C1 segment of cervical spinal cord (tissue), 14 donors: ENCODE data around the gene VPS50.
"Not testable (repeated sequence)": the region's sequence is repeated elsewhere in the genome, so short reads cannot be mapped to it uniquely, and the experiment has no call there.

ENCODE experiments used
- DNase-seq, 14 donors: peaks; one replicate each; lab custom pipeline; 2025; lab: John Stamatoyannopoulos, UW

Gene VPS50

GRCh38 chr7:93327006-93327633 is 95.0 kb downstream of the VPS50 start:
- DNase-seq = no peak

- DNase-seq = no peak
Observed at GRCh38 chr7:93331706-93332105, 99.5 kb downstream of the VPS50 start.

- DNase-seq = no peak
Observed at GRCh38 chr7:93332172-93332571, 100.0 kb downstream of the VPS50 start.

- no peak for DNase-seq
Observed at GRCh38 chr7:93337052-93337451, 104.9 kb downstream of the VPS50 start.

GRCh38 chr7:93342178-93342577 is 110.0 kb downstream of the VPS50 start:
- DNase-seq = not testable (repeated sequence)

GRCh38 chr7:93350338-93350737 is 118.2 kb downstream of the VPS50 start:
- DNase-seq = no peak

GRCh38 chr7:93352881-93353280 is 120.7 kb downstream of the VPS50 start:
- no peak for DNase-seq

- DNase-seq = no peak
Observed at GRCh38 chr7:93354815-93355214, 122.6 kb downstream of the VPS50 start.

GRCh38 chr7:93359520-93360198 is 127.5 kb downstream of the VPS50 start:
- DNase-seq = no peak

GRCh38 chr7:93361853-93362252 is 129.7 kb downstream of the VPS50 start:
- no peak for DNase-seq

GRCh38 chr7:93364806-93365205 is 132.6 kb downstream of the VPS50 start:
- DNase-seq = no peak

- no peak for DNase-seq
Observed at GRCh38 chr7:93365341-93365740, 133.2 kb downstream of the VPS50 start.

- no peak for DNase-seq
Observed at GRCh38 chr7:93366816-93367215, 134.7 kb downstream of the VPS50 start.

GRCh38 chr7:93367254-93367653 is 135.1 kb downstream of the VPS50 start:
- DNase-seq = no peak

- DNase-seq = not testable (repeated sequence)
Observed at GRCh38 chr7:93370937-93371336, 138.8 kb downstream of the VPS50 start.

- DNase-seq = no peak
Observed at GRCh38 chr7:93373537-93373936, 141.4 kb downstream of the VPS50 start.

GRCh38 chr7:93374345-93374940 is 142.3 kb downstream of the VPS50 start:
- no peak for DNase-seq

GRCh38 chr7:93375603-93376002 is 143.4 kb downstream of the VPS50 start:
- DNase-seq = no peak

GRCh38 chr7:93378131-93378760 is 146.1 kb downstream of the VPS50 start:
- DNase-seq = no peak

- DNase-seq = no peak
Observed at GRCh38 chr7:93382362-93382761, 150.2 kb downstream of the VPS50 start.

- DNase-seq = no peak
Observed at GRCh38 chr7:93390660-93391059, 158.5 kb downstream of the VPS50 start.

- DNase-seq = no peak
Observed at GRCh38 chr7:93392984-93393383, 160.8 kb downstream of the VPS50 start.

GRCh38 chr7:93399642-93400041 is 167.5 kb downstream of the VPS50 start:
- no peak for DNase-seq
